Heart right ventricle (tissue), 16 donors: ENCODE measurements around the gene SPECC1. TPM values are rescaled to one million over a fixed set of nuclear protein-coding genes. Genes with fewer than 3 reads are reported as not detected.

Experiments used
- ATAC-seq, 8 donors: fragments of 200-7000 bp; cut with Tn5 transposase; one replicate each; pipeline ENCODE4 v1.9.1; 2020; ENCODE audit warnings: mild to moderate bottlenecking in 8 of 8, moderate library complexity in 8 of 8, moderate number of reproducible peaks in 1 of 8
- DNase-seq, 2 donors: peaks; one replicate each; pipeline ENCODE4 v3.0.0-alpha.2; 2020
- H3K27ac ChIP-seq, 10 donors: fragments of 200-600 bp; sonication (generic) in 2 of 10; one replicate each; pipeline versions ENCODE4 v1.5.0 to v1.8.0; 2020 to 2022; ENCODE audit warnings: mild to moderate bottlenecking in 3 of 10
- H3K27me3 ChIP-seq, 7 donors: fragments of 200-600 bp; one replicate each; pipeline ENCODE4 v1.8.0; 2021 to 2022; ENCODE audit warnings: mild to moderate bottlenecking in 2 of 7
- H3K36me3 ChIP-seq, 9 donors: fragments of 200-600 bp; sonication (generic) in 1 of 9; one replicate each; pipeline versions ENCODE4 v1.5.0 to v1.8.0; 2020 to 2022; ENCODE audit warnings: mild to moderate bottlenecking in 2 of 9
- H3K4me1 ChIP-seq, 9 donors: fragments of 200-600 bp; sonication (generic) in 1 of 9; one replicate each; pipeline versions ENCODE4 v1.5.0 to v1.8.0; 2020 to 2022; ENCODE audit warnings: mild to moderate bottlenecking in 4 of 9
- H3K4me3 ChIP-seq, 10 donors: fragments of 200-600 bp; sonication (generic) in 2 of 10; one replicate each; pipeline versions ENCODE4 v1.5.0 to v1.8.0; 2020 to 2022; ENCODE audit warnings: mild to moderate bottlenecking in 7 of 10, moderate library complexity in 2 of 10
- H3K9me3 ChIP-seq, 11 donors: fragments of 200-600 bp in 10 of 11; sonication (generic) in 2 of 11; one replicate each; pipeline versions ENCODE4 v1.5.0 to v1.8.0; 2013 to 2022; ENCODE audit warnings: mild to moderate bottlenecking in 2 of 11, control low read depth in 1 of 11, moderate library complexity in 1 of 11
- WGBS, 2 donors: extraction: QIAGEN DNeasy Blood & Tissue Kit; methylation state at CpG; one replicate each; pipeline ENCODE4 v1.1.7; 2013; ENCODE audit warnings: inconsistent platforms in 1 of 2; 5-methylcytosine and 5-hydroxymethylcytosine counted together
- intact Hi-C, 10 donors: fragments of 100-400 bp; cut with DNase I; formaldehyde crosslinking; loops; one replicate each; pipeline versions ENCODE4 v1.11.1 to v1.14.2; 2022
- polyA plus RNA-seq, 2 donors: library from polyadenylated mRNA; stranded (reverse); fragments of 200-250 nt; gene quantifications; one replicate each; pipeline ENCODE4 v1.2.3, GENCODE V29; 2013
- total RNA-seq, 10 donors: library from RNA; stranded (reverse); fragmentation: NEBNext Ultra II Directional in 3 of 10; extraction: Animal tissue kit (Norgen Biotek cat#: 25700) in 3 of 10; gene quantifications; one replicate each; pipeline versions ENCODE4 v1.2.1 to v1.2.4, GENCODE V29; 2021 to 2023
- TF ChIP-seq, protein P1 (sequence below), 9 donors: fragments of 200-600 bp; sonication (generic) in 2 of 9; IDR thresholded peaks; one replicate each; pipeline versions ENCODE4 v1.5.0 to v1.8.0; 2021 to 2022; ENCODE audit warnings: antibody characterized with exemption in 9 of 9, mild to moderate bottlenecking in 5 of 9, moderate library complexity in 1 of 9
- donor health status: Arrhythmogenic right ventricular cardiomyopathy.
- donor health status: ischemic (EF 13 %, LVEDD 7.1; RV severe dilation, severe dysfunction).
- donor health status: healthy with polysubstance abuse.
- donor health status: DM: no; HTN: yes; CAD: no.
- donor health status: DM: no; HTN: no; CAD: no.
- donor health status: ischemic (EF 25% LVEDD 6.9; RV normal size, moderate dysfunction).
- donor health status: ischemic (EF 25% LVEDD 5.7; RV mildly dilated, moderate dysfunction).
- donor health status: healthy.
- donor health status: DM: yes; HTN: yes; CAD: no.
- donor health status: Ischemic cardiomyopathy.
- donor health status: ischemic (EF 35%, LVEDD 5.7; RV mildly dilated, moderate dysfunction).
- donor health status: nonischemic (EF 11% LVEDD 7.7; RV severe dilation, severe dysfunction).
- donor health status: DM: yes; HTN: yes; CAD: no.
- donor health status: PGD.
- donor health status: ischemic (EF 29% LVEDD 5.4; RV normal size, mild dysfunction).
- donor health status: nonischemic (EF 23%, LVEDD 6.1; RV moderate dilation, normal function).

SPECC1 gene
- total and polyA plus RNA-seq, 12 donors, result 2.9 to 15.2 (median 8.5) TPM

DNA sequence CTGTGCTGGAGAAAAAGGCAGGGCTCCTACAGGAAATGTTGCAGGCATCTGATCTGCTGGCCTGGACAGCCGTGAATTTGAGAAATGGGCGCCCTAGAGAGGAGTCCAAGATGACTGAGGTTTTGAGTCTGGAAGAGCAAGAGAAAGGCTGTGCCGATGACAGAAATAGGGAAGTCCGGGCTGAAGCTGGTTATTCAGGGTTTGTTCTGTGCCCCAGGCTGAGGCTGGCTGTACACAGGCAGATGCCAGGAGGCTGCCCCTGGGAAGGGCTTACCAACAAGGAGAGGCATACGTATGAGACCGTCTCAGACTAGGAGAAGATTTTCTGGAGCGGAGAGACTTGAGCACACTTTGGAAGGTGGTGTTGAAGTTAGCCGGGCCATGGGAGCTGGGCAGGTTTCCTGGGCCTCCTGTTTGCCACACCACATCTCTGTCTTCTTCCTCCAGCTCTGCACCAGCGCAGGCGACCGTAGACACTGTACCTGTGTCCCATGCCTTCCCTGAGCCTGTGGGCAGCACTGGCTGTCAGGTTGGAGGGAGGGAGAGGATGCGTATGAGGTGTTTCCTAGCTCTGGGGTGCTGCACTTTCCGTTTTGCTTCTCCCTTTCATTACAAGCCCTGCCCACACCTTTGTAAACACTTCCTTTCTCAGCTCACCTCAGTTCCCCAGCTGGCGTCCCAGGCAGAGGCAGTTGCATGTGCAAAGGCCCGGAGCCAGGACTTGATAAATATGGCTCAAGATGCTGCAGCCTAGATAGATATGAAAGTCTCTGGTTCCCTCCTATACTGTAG, 80.8 kb downstream of the SPECC1 start:
- Histone ChIP-seq H3K9me3 (no peaks in the 10 kb centered on the region), H3K27me3 (no peaks in the 10 kb centered on the region), H3K4me3 (no peak overlapping the region), H3K27ac (peak overlapping the region; percentile 81 to 96 (median 94)), H3K36me3 (no peaks in the 10 kb centered on the region), H3K4me1 (peaks cover 18 to 98% (median 58%) of the 10 kb centered on the region in 9 donors)
- no peak for ATAC-seq
- WGBS, 2 donors, result 86 to 88% methylated on average over 15 of the region's 15 CpGs
- no peak for DNase-seq
- intact Hi-C loops, result loop anchor here in 3 of 10 donors (5.0 to 10.0 kb wide), 2 partner anchors 78 to 85 kb away; partner anchors contain the start of gene SPECC1 (in 1 of the 3)
- TF ChIP-seq, protein P1, sequence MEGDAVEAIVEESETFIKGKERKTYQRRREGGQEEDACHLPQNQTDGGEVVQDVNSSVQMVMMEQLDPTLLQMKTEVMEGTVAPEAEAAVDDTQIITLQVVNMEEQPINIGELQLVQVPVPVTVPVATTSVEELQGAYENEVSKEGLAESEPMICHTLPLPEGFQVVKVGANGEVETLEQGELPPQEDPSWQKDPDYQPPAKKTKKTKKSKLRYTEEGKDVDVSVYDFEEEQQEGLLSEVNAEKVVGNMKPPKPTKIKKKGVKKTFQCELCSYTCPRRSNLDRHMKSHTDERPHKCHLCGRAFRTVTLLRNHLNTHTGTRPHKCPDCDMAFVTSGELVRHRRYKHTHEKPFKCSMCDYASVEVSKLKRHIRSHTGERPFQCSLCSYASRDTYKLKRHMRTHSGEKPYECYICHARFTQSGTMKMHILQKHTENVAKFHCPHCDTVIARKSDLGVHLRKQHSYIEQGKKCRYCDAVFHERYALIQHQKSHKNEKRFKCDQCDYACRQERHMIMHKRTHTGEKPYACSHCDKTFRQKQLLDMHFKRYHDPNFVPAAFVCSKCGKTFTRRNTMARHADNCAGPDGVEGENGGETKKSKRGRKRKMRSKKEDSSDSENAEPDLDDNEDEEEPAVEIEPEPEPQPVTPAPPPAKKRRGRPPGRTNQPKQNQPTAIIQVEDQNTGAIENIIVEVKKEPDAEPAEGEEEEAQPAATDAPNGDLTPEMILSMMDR (IDR thresholded peaks at IDR 0.05), result no peak

DNA sequence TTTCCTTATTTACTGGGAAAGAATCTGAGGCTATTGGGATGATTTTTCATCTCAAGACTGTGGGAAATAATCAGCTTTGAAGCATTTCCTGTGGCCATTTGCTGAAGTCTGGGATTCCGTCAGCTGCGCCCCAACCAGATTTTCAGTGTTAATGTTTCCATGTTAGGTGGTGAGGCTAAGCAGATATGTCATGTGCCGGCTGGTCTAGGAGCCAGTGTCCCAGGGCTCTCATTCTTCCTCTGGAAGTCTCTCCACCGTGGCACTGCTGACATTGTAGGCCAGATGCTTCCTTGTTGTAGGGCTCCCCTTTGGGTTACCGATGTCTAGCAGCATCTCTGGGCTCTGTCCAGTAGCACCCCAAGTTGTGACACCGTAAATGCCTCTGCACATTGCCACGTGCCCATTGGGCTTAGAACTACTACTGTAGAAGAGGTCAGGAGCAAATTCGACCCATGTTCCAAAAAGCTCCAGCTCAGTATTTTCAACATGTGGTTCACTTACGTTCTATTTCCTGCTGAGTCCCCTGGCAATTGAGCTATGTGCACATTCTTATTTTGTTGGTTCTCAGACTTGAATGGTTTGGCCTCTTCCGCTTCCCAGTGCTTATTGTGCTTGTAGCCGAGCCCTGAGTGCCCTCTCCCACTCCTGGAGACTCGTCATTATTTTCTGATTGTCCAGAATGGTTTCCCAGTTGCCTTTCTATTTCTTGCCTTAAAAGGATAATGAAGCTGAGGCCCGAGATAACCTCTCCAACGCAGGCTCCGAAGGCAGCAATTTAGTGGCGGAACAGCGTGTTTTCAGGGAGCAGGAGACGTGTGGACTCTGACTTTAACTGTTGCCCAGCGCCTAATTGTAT, 82.2 kb downstream of the SPECC1 start:
- no peaks in the 10 kb centered on the region for H3K9me3 ChIP-seq
- H3K27me3 ChIP-seq, result no peaks in the 10 kb centered on the region
- intact Hi-C loops, result loop anchor here in 2 of 10 donors (5.0 to 10.0 kb wide), 2 partner anchors 79 to 87 kb away; partner anchors contain the start of gene SPECC1 (in 1 of the 2)
- H3K4me3 ChIP-seq, result peak overlapping the region in 2 of 10 donors; percentile 0 to 18
- H3K4me1 ChIP-seq, result peaks cover 16 to 98% (median 60%) of the 10 kb centered on the region in 9 donors
- 39 to 48% methylated on average over 19 of the region's 19 CpGs for WGBS, 2 donors
- H3K27ac ChIP-seq, result peak overlapping the region; percentile 81 to 96 (median 94)
- H3K36me3 ChIP-seq, result peaks cover 0 to under 1% (median 0%) of the 10 kb centered on the region in 9 donors
- ATAC-seq (peak; percentile 82 to 91 (median 86)), DNase-seq (peak; percentile 35 to 86)
- TF ChIP-seq, protein P1 (IDR thresholded peaks at IDR 0.05), result no peak

DNA sequence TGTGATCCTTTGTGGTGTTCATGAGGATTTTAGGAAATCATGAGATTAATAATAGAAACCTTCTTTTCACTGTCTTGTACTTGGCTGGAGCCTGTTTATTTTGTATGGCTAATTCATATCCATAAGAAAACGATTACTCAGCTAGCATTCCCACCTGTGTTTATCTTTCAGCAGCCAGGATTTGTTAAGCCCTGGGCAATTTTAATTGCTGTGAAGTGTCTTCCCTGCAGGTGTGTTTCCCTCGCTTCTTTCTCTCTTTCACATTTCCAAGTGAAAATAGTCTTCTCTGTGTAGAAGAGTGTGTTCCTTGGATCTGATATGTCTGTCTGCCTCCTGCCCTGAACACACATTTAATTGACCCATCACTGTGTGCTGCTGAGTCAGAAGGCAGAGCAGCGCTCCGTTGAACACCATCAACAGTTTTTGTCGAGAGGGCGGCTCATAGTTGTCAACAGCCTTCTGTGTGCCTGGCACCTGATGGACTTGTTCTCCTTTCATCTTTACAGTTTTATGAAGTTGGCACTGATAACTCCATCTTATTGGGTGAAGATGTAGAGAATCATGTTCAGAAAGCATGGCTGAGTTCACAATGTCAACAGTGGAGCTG, 83.2 kb downstream of the SPECC1 start:
- intact Hi-C loops, result loop anchor here in 2 of 10 donors (5.0 to 10.0 kb wide), 2 partner anchors 80 to 88 kb away; partner anchors contain the start of gene SPECC1 (in 1 of the 2)
- Histone ChIP-seq H3K27me3 (no peaks in the 10 kb centered on the region), H3K36me3 (peaks cover 0 to 7% (median 0%) of the 10 kb centered on the region in 9 donors), H3K4me1 (peaks cover 14 to 94% (median 51%) of the 10 kb centered on the region in 9 donors), H3K4me3 (peak overlapping the region in 2 of 10 donors; percentile 0 to 18), H3K27ac (peak overlapping the region; percentile 81 to 96 (median 94)), H3K9me3 (no peaks in the 10 kb centered on the region)
- DNase-seq (no peak), ATAC-seq (no peak)
- TF ChIP-seq, protein P1 (IDR thresholded peaks at IDR 0.05), result no peak
- WGBS, 2 donors, result 60 to 68% methylated on average over 6 of the region's 6 CpGs
